B cell (primary cell): Measurements from ENCODE around the gene TAS2R16.

Experiments used
- EZH2 ChIP-seq: IDR thresholded peaks from 2 replicates; pipeline ENCODE4 v1.6.1; 2012; ENCODE audit warnings: borderline replicate concordance, low read depth, mild to moderate bottlenecking, moderate library complexity, low read length; ENCODE audit not compliant: insufficient read depth, poor library complexity, severe bottlenecking
- TF ChIP-seq, protein P1 (sequence below): fragments of 200-600 bp; IDR thresholded peaks from one replicate; pipeline ENCODE4 v1.8.0; 2022; ENCODE audit warnings: antibody characterized with exemption, mild to moderate bottlenecking

DNA sequence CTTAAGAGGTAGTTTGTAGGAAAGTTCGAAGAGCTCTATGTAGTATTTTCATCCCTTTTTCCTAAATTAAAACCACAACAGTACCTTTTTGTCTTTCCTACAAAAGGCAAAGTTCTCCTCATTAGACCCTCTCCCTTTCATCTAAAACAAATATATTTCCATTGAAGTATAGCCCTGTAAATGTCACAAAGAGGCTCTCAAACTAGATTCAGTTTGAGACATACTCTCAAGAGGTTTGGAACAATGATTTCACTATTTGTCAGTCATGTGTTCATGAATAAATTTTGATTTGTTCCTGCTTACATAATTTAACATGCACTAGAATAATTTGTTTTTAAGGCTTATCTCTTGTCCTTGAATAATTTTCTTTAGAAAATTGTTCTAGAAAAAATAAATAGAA lies 12.2 kb downstream of the TAS2R16 start:
- TF ChIP-seq, protein P1, sequence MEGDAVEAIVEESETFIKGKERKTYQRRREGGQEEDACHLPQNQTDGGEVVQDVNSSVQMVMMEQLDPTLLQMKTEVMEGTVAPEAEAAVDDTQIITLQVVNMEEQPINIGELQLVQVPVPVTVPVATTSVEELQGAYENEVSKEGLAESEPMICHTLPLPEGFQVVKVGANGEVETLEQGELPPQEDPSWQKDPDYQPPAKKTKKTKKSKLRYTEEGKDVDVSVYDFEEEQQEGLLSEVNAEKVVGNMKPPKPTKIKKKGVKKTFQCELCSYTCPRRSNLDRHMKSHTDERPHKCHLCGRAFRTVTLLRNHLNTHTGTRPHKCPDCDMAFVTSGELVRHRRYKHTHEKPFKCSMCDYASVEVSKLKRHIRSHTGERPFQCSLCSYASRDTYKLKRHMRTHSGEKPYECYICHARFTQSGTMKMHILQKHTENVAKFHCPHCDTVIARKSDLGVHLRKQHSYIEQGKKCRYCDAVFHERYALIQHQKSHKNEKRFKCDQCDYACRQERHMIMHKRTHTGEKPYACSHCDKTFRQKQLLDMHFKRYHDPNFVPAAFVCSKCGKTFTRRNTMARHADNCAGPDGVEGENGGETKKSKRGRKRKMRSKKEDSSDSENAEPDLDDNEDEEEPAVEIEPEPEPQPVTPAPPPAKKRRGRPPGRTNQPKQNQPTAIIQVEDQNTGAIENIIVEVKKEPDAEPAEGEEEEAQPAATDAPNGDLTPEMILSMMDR, result no peak
- no peak for TF ChIP-seq EZH2
